IMR-90 (cell line): ENCODE results near the gene GSTM3. TPM values are rescaled to one million over a fixed set of nuclear protein-coding genes. Genes with fewer than 3 reads are reported as not detected.

ENCODE experiments used
- ATAC-seq: fragments of 200-7000 bp; cut with Tn5 transposase; 2 replicates; pipeline ENCODE4 v1.9.1; 2020; ENCODE audit warnings: low read depth, mild to moderate bottlenecking, moderate library complexity
- BruUV-seq: library from RNA; stranded (reverse); fragments of 400-500 nt; replicated peaks from 2 replicates; lab custom pipeline; 2021; lab: Mats Ljungman, UMichigan
- CTCF ChIA-PET: fragments of 300-600 bp; formaldehyde crosslinking; extraction: SDS; loops from one replicate; lab custom pipeline; 2021; ENCODE audit warnings: antibody characterized with exemption; lab: Yijun Ruan, JAX
- POLR2A ChIA-PET: fragments of 300-600 bp; sonication (Branson Sonifier 250); formaldehyde crosslinking; loops from one replicate; lab custom pipeline; 2022; ENCODE audit warnings: antibody characterized with exemption; ENCODE audit not compliant: unreplicated experiment; lab: Charles Lee
- DNase-seq: peaks from one replicate; pipeline ENCODE4 v3.0.0; 2013
- H2AFZ ChIP-seq: replicated peaks from 2 replicates; pipeline ENCODE3; 2013; ENCODE audit warnings: low read length, mild to moderate bottlenecking; ENCODE audit not compliant: poor library complexity
- H2AK5ac ChIP-seq: 2 replicates; pipeline ENCODE4 v1.6.1; 2013; ENCODE audit warnings: low read depth, low read length, inconsistent platforms
- H2AK9ac ChIP-seq: replicated peaks from 2 replicates; pipeline ENCODE3; 2013; ENCODE audit warnings: mild to moderate bottlenecking, low read depth, low read length, moderate library complexity; ENCODE audit not compliant: poor library complexity
- H2BK120ac ChIP-seq: 2 replicates; pipeline ENCODE4 v1.6.1; 2013; ENCODE audit warnings: low read depth, low read length, inconsistent platforms
- H2BK15ac ChIP-seq: 3 replicates; pipeline ENCODE4 v1.6.1; 2013; ENCODE audit warnings: low read depth, low read length, inconsistent platforms
- H2BK20ac ChIP-seq: 2 replicates; pipeline ENCODE4 v1.6.1; 2013; ENCODE audit warnings: low read depth, mild to moderate bottlenecking, inconsistent platforms, low read length, moderate library complexity
- H2BK5ac ChIP-seq: 2 replicates; pipeline ENCODE4 v1.6.1; 2013; ENCODE audit warnings: mild to moderate bottlenecking, low read depth, low read length, inconsistent platforms; ENCODE audit not compliant: poor library complexity, severe bottlenecking
- H3K14ac ChIP-seq: replicated peaks from 2 replicates; pipeline ENCODE4 v1.6.1; 2013; ENCODE audit warnings: low read depth, low read length, inconsistent platforms
- H3K18ac ChIP-seq: 2 replicates; pipeline ENCODE4 v1.6.1; 2013; ENCODE audit warnings: low read depth, low read length, control low read depth
- H3K23ac ChIP-seq: 2 replicates; pipeline ENCODE4 v1.6.1; 2013; ENCODE audit warnings: low read depth, low read length, inconsistent platforms
- H3K27ac ChIP-seq: 2 replicates; pipeline ENCODE4 v1.5.1; 2013; ENCODE audit warnings: mild to moderate bottlenecking, control low read depth, low read length; ENCODE audit not compliant: insufficient read depth
- H3K27me3 ChIP-seq: 2 replicates; pipeline ENCODE4 v1.6.1; 2013; ENCODE audit warnings: low read length; ENCODE audit not compliant: control insufficient read depth, insufficient read depth
- H3K36me3 ChIP-seq: 2 replicates; pipeline ENCODE4 v1.6.1; 2013; ENCODE audit warnings: low read length, mixed read lengths; ENCODE audit not compliant: control insufficient read depth, insufficient read depth
- H3K4ac ChIP-seq: 2 replicates; pipeline ENCODE4 v1.6.1; 2013; ENCODE audit warnings: low read depth, low read length, inconsistent platforms
- H3K4me1 ChIP-seq: 2 replicates; pipeline ENCODE4 v1.6.1; 2013; ENCODE audit warnings: low read length, mixed read lengths; ENCODE audit not compliant: control insufficient read depth, insufficient read depth
- H3K4me2 ChIP-seq: 2 replicates; pipeline ENCODE4 v1.6.1; 2013; ENCODE audit warnings: low read depth, mild to moderate bottlenecking, control low read depth, low read length, moderate library complexity
- H3K4me3 ChIP-seq: 2 replicates; pipeline ENCODE4 v1.5.1; 2013; ENCODE audit warnings: low read depth, mild to moderate bottlenecking, control low read depth, low read length, moderate library complexity; ENCODE audit not compliant: insufficient read depth
- H3K56ac ChIP-seq: 2 replicates; pipeline ENCODE4 v1.6.1; 2013; ENCODE audit warnings: low read length, inconsistent platforms; ENCODE audit not compliant: insufficient read depth; ENCODE audit errors: extremely low read depth
- H3K79me1 ChIP-seq, 2 experiments: 2 replicates each; pipeline ENCODE4 v1.6.1; 2013; ENCODE audit warnings: low read length in 2 of 2, inconsistent platforms in 1 of 2, low read depth in 1 of 2
- H3K9ac ChIP-seq: 2 replicates; pipeline ENCODE4 v1.6.1; 2013; ENCODE audit warnings: low read depth, low read length, control low read depth
- H3K9me1 ChIP-seq: 2 replicates; pipeline ENCODE4 v1.6.1; 2013; ENCODE audit warnings: low read length, inconsistent platforms; ENCODE audit not compliant: insufficient read depth
- H3K9me3 ChIP-seq: 2 replicates; pipeline ENCODE4 v1.6.1; 2013; ENCODE audit warnings: low read length; ENCODE audit not compliant: control insufficient read depth, insufficient read depth
- H4K20me1 ChIP-seq: 2 replicates; pipeline ENCODE4 v1.6.1; 2013; ENCODE audit warnings: low read length, inconsistent platforms; ENCODE audit not compliant: insufficient read depth
- H4K5ac ChIP-seq: 2 replicates; pipeline ENCODE4 v1.6.1; 2013; ENCODE audit warnings: mild to moderate bottlenecking, low read depth, low read length, control low read depth
- H4K8ac ChIP-seq, 2 experiments: 2 replicates each; pipeline ENCODE4 v1.6.1; 2013; ENCODE audit warnings: low read depth in 2 of 2, low read length in 2 of 2, control low read depth in 1 of 2, inconsistent platforms in 1 of 2
- H4K91ac ChIP-seq: 2 replicates; pipeline ENCODE4 v1.6.1; 2013; ENCODE audit warnings: low read depth, low read length, inconsistent platforms; ENCODE audit not compliant: insufficient read depth
- FOS ChIP-seq: fragments of 150-350 bp; IDR thresholded peaks from 2 replicates; pipeline ENCODE4 v1.6.1; 2016; ENCODE audit warnings: low read depth, low read length
- NFE2L2 ChIP-seq: fragments of 150-350 bp; IDR thresholded peaks from 2 replicates; pipeline ENCODE4 v1.6.1; 2016; ENCODE audit warnings: low read depth, mild to moderate bottlenecking, low read length
- RAD21 ChIP-seq: IDR thresholded peaks from 2 replicates; pipeline ENCODE4 v1.6.1; 2012; ENCODE audit warnings: low read length, improper control_type of control experiment
- RCOR1 ChIP-seq: IDR thresholded peaks from 2 replicates; pipeline ENCODE4 v1.6.1; 2012; ENCODE audit warnings: mild to moderate bottlenecking, low read length, improper control_type of control experiment; ENCODE audit not compliant: insufficient replicate concordance
- RFX5 ChIP-seq: IDR thresholded peaks from 2 replicates; pipeline ENCODE4 v1.8.0; 2012; ENCODE audit warnings: low read depth, mild to moderate bottlenecking, low read length, moderate library complexity
- WGBS, 2 experiments: methylation state at CpG; one replicate each; pipeline versions ENCODE4 v1.1.5 to v1.1.7; 2013; ENCODE audit warnings: missing lambda C conversion rate in 2 of 2; ENCODE audit not compliant: insufficient read length in 1 of 2; ENCODE audit errors: extremely low coverage in 2 of 2; 5-methylcytosine and 5-hydroxymethylcytosine counted together
- dilution Hi-C: fragments of 300-500 bp; cut with HindIII; formaldehyde crosslinking; loops from one replicate; pipeline ENCODE4 v1.14.3; 2018; ENCODE audit warnings: low sequenced_read_pairs; ENCODE audit not compliant: unreplicated experiment
- in situ Hi-C: fragments of 300-500 bp; cut with MboI; formaldehyde crosslinking; loops from 3 replicates; pipeline ENCODE4 v1.14.3; 2019; ENCODE audit warnings: low sequenced_read_pairs, inconsistent platforms, mixed read lengths
- intact Hi-C: fragments of 100-400 bp; cut with micrococcal nuclease; formaldehyde crosslinking; loops from 2 replicates; pipeline ENCODE4 v1.10.0; 2022
- polyA plus RNA-seq, 3 experiments: library from polyadenylated mRNA; depleted of rRNA; stranded (reverse); fragments of >200 nt; gene quantifications; 2 replicates each; pipeline ENCODE4 v1.2.3, GENCODE V29; 2012; ENCODE audit warnings: low replicate concordance in 1 of 3
- total RNA-seq: library from RNA; depleted of rRNA; stranded (reverse); fragments of >200 nt; gene quantifications from 2 replicates; pipeline ENCODE4 v1.2.3, GENCODE V29; 2012
- TF ChIP-seq, protein P1 (sequence below): fragments of 150-350 bp; IDR thresholded peaks from 2 replicates; pipeline ENCODE4 v1.6.1; 2017; ENCODE audit warnings: mild to moderate bottlenecking, antibody characterized with exemption, low read length, low read depth

GSTM3 gene
- total and polyA plus RNA-seq, 2 of the 4 experiments (the other 2 are of a cell fraction): 102 to 131 TPM

DNA sequence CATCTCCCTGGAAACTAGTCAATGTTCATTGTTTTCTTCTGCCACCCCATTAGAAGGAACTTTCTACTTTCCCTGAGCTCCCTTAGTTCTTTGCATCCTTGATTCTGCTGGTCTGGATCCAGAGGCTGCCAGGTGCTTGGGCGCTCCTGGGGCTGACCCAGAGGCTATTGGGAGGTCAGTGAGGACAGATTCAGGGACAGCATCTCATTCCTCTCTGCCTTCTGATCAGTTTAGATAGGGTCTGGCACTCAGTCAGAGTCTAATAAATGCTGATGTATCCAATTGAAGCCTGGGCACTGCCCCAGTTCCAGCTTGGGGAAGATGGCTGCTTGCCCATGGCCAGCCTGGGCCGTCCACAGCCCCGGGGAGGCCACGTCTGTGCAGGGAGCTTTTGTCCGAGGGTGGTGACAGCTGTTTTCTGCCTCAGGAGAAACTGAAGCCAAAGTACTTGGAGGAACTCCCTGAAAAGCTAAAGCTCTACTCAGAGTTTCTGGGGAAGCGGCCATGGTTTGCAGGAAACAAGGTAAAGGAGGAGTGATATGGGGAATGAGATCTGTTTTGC is 50.9 kb downstream of the GSTM3 start:
- no peak overlapping the region for H2BK20ac ChIP-seq
- CTCF ChIA-PET: no interaction called here
- no TSS peak for BruUV-seq
- H2BK5ac ChIP-seq: no peak overlapping the region
- H3K4ac ChIP-seq: no peak overlapping the region
- H3K4me1 ChIP-seq: no peaks in the 10 kb centered on the region
- ATAC-seq (no peak), DNase-seq (no peak)
- no peaks in the 10 kb centered on the region for H3K36me3 ChIP-seq
- no peak overlapping the region for H4K8ac ChIP-seq
- POLR2A ChIA-PET: no interaction called here
- intact Hi-C loops: no loop called here
- dilution Hi-C loops: no loop called here
- no peak overlapping the region for H4K5ac ChIP-seq
- H2AK9ac ChIP-seq: no peak overlapping the region
- H2BK15ac ChIP-seq: no peak overlapping the region
- TF ChIP-seq RAD21: no peak
- TF ChIP-seq NFE2L2: no peak
- TF ChIP-seq RFX5: no peak
- no peak for TF ChIP-seq RCOR1
- TF ChIP-seq, protein P1, sequence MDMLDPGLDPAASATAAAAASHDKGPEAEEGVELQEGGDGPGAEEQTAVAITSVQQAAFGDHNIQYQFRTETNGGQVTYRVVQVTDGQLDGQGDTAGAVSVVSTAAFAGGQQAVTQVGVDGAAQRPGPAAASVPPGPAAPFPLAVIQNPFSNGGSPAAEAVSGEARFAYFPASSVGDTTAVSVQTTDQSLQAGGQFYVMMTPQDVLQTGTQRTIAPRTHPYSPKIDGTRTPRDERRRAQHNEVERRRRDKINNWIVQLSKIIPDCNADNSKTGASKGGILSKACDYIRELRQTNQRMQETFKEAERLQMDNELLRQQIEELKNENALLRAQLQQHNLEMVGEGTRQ: no peak
- no peak for TF ChIP-seq FOS
- H4K20me1 ChIP-seq: no peaks in the 10 kb centered on the region
- no peak overlapping the region for H3K23ac ChIP-seq
- H3K9ac ChIP-seq: no peak overlapping the region
- in situ Hi-C loops: no loop called here
- H3K79me1 ChIP-seq: no peaks in the 10 kb centered on the region
- no CpG with 5 or more reads among the region's 6 CpGs for WGBS, 2 experiments
- H3K27me3 ChIP-seq: no peaks in the 10 kb centered on the region
- H2BK120ac ChIP-seq: no peak overlapping the region
- no peak overlapping the region for H2AK5ac ChIP-seq
- no peak overlapping the region for H3K4me2 ChIP-seq
- H3K14ac ChIP-seq: no peak overlapping the region
- H4K91ac ChIP-seq: no peak overlapping the region
- H3K4me3 ChIP-seq: no peak overlapping the region
- no peaks in the 10 kb centered on the region for H3K9me3 ChIP-seq
- H3K18ac ChIP-seq: no peak overlapping the region
- H3K56ac ChIP-seq: no peak overlapping the region
- H2AFZ ChIP-seq: no peak overlapping the region
- H3K27ac ChIP-seq: no peak overlapping the region
- H3K9me1 ChIP-seq: no peaks in the 10 kb centered on the region
